ENCODE measurements around the gene AK3. TPM values are rescaled to one million over a fixed set of nuclear protein-coding genes. Genes with fewer than 3 reads are reported as not detected.

Gene AK3
- total and polyA plus RNA-seq, 8 donors = 26.1 to 108 (median 66.1) TPM

DNA sequence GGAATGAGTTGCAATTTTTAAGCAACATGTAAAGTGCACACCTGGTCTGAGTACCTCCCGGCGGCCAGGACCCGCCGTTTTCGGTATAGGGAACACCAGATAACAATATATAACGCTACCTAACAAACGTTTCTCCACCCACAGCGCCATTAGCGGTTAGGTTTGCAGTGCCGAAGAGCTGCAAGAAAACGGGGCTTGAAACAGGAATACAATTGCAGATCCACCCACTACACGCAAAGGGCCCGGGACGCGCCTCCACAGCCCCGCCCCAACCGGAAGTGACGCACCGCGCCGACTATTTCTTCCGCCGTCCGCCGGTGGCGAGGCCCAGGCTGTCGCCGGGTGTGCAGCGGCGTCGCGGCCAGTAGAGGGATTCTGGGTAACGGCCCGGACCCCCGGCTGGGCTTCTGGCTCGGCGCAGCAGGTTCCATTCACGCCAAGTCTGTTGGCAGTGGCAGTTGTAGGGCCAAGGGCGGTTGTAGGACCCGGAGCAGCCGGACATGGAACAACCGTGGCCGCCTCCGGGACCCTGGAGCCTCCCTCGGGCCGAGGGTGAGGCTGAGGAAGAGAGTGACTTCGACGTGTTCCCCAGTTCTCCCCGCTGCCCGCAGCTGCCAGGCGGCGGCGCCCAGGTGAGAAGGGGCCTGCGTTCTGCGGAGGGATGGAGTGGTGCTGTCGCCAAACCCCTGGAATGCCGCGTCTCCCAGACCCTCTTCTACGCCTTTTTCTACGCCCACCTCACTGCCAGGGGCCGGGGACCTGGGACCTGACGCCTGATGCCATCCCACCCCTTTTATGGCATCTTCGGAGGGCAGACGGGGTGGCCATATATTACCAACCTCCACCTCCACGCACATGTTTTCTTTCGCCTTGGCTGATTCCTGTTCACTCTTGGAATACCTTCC is 61.5 kb downstream of the AK3 start, which contains the start of gene CDC37L1:
TSS of gene CDC37L1 (plus strand) at position 302 of the 905 bp plus-strand sequence. CDS start at position 501, 199 bp downstream.
- Histone ChIP-seq H3K9me3 (no peaks in the 10 kb centered on the region), H3K4me1 (peaks cover 10 to 54% (median 40%) of the 10 kb centered on the region in 4 donors), H3K27ac (peak within 1 kb of the TSS; percentile 96 to 99 (median 97)), H3K36me3 (no peaks in the 10 kb centered on the region), H3K4me3 (peak within 1 kb of the TSS; percentile 63 to 74 (median 68)), H3K27me3 (no peaks in the 10 kb centered on the region)
- intact Hi-C loops (cut with DNase I; ENCODE audit: low total_unique reads) = no loop called here
- TF ChIP-seq, protein P1, sequence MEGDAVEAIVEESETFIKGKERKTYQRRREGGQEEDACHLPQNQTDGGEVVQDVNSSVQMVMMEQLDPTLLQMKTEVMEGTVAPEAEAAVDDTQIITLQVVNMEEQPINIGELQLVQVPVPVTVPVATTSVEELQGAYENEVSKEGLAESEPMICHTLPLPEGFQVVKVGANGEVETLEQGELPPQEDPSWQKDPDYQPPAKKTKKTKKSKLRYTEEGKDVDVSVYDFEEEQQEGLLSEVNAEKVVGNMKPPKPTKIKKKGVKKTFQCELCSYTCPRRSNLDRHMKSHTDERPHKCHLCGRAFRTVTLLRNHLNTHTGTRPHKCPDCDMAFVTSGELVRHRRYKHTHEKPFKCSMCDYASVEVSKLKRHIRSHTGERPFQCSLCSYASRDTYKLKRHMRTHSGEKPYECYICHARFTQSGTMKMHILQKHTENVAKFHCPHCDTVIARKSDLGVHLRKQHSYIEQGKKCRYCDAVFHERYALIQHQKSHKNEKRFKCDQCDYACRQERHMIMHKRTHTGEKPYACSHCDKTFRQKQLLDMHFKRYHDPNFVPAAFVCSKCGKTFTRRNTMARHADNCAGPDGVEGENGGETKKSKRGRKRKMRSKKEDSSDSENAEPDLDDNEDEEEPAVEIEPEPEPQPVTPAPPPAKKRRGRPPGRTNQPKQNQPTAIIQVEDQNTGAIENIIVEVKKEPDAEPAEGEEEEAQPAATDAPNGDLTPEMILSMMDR (IDR thresholded peaks at IDR 0.05) = peak in 5 of 7 experiments; percentile 61 to 84 (median 79)
- TF ChIP-seq POLR2AphosphoS5 (IDR thresholded peaks at IDR 0.05) (peak; percentile 98 to 99 (median 99)), POLR2A (IDR thresholded peaks at IDR 0.05) (peak in 2 of 4 donors; percentile 86 to 88), EP300 (IDR thresholded peaks at IDR 0.05) (peak; percentile 32)
- DNase-seq = peak; percentile 99
- 0 to 1% (median 0%) methylated on average over 52 to 66 of the region's 66 CpGs for WGBS, 5 donors

DNA sequence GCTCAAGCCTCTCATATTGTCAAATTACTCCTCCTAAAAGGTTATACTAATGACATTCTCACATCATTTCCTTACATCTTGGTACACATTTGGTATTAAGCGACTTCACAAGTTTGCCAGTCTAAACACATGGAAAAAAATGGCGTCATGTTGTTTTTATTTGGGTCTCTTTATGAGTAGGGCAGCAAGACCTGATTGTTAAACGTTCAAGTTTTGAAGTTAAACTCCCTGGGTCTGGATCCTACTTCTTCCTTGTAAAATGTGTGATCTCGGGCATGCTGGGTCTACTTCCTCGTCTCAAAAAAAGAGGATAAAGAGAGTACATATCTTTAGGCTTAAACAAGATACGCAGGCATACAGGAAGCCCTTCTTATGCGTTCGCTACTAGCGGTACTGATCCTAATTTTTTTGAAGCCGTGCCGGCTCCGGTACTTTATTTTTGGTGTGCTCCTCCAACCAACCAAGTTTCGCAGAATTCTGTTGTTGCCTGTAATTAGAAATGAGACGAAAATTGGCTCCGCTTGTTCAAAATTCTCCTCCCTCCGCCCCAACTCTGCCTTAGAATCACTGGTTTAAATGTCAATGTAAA is 62.2 kb downstream of the AK3 start:
- WGBS, 5 donors = 0 to 1% (median 0%) methylated on average over 16 of the region's 16 CpGs
- intact Hi-C loops (cut with DNase I; ENCODE audit: low total_unique reads) = no loop called here
- Histone ChIP-seq H3K36me3 (no peaks in the 10 kb centered on the region), H3K27ac (peak overlapping the region; percentile 96 to 99 (median 97)), H3K9me3 (no peaks in the 10 kb centered on the region), H3K4me1 (peaks cover 10 to 48% (median 36%) of the 10 kb centered on the region in 4 donors), H3K27me3 (no peaks in the 10 kb centered on the region), H3K4me3 (peak overlapping the region; percentile 63 to 74 (median 68))
- peak in 1 of 2 donors; percentile 69 for DNase-seq
- TF ChIP-seq, protein P1 (IDR thresholded peaks at IDR 0.05) = no peak
- no peak for TF ChIP-seq POLR2AphosphoS5 (IDR thresholded peaks at IDR 0.05)
- TF ChIP-seq POLR2A (IDR thresholded peaks at IDR 0.05) = no peak

DNA sequence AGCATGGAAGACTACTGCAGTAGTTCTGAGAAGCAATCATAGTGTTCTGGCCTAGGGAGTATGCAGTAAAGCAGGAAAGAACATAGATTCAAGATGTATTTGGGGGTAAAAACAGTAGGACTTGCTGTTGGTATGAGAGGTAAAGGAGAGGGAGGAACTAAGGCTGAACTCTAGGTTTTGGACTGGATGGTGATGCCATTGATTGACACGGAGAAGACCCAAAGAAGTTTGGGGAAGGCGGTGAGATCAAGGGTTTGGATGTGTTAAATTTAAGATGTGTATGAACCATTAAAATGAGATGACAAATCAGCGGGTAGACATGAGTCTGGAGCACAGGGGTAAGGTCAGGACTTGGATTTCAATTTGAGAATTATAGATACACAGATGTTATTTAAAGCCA is 63.6 kb downstream of the AK3 start:
- no peaks in the 10 kb centered on the region for H3K9me3 ChIP-seq
- no peaks in the 10 kb centered on the region for H3K27me3 ChIP-seq
- DNase-seq = no peak
- H3K27ac ChIP-seq = peak overlapping the region in 4 of 5 donors; percentile 96 to 99 (median 96)
- intact Hi-C loops (cut with DNase I; ENCODE audit: low total_unique reads) = no loop called here
- H3K4me1 ChIP-seq = peaks cover 10 to 37% (median 32%) of the 10 kb centered on the region in 4 donors
- no peak for TF ChIP-seq POLR2A (IDR thresholded peaks at IDR 0.05)
- TF ChIP-seq POLR2AphosphoS5 (IDR thresholded peaks at IDR 0.05) = no peak
- TF ChIP-seq EP300 (IDR thresholded peaks at IDR 0.05) = no peak
- TF ChIP-seq, protein P1 (IDR thresholded peaks at IDR 0.05) = no peak
- no peaks in the 10 kb centered on the region for H3K36me3 ChIP-seq
- 51 to 87% (median 82%) methylated on average over 3 of the region's 3 CpGs for WGBS, 5 donors
- H3K4me3 ChIP-seq = no peak overlapping the region

DNA sequence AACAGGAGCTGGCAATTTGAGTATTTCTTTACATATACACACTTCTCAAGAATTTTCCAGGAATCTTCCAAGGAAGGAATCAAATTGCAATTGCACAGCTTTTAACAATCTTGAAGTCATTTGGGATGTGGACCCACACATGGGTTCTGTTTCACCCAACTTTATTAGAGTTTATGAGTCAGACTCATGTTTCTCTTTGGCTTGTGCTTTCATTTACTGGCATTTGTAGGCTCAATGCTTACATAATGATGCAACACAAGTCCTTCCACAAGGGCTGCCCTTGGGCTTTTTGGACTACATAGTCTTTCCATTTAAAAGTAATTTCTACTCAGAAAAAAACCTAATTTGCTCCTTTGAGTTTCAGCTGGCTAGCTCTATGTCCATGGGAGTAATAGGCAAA is 66.2 kb downstream of the AK3 start:
- H3K4me1 ChIP-seq = peaks cover 5 to 17% (median 16%) of the 10 kb centered on the region in 4 donors
- no peak for DNase-seq
- H3K9me3 ChIP-seq = no peaks in the 10 kb centered on the region
- intact Hi-C loops (cut with DNase I; ENCODE audit: low total_unique reads) = no loop called here
- TF ChIP-seq POLR2A (IDR thresholded peaks at IDR 0.05) (no peak), POLR2AphosphoS5 (IDR thresholded peaks at IDR 0.05) (no peak), EP300 (IDR thresholded peaks at IDR 0.05) (no peak)
- TF ChIP-seq, protein P1 (IDR thresholded peaks at IDR 0.05) = no peak
- no peak overlapping the region for H3K27ac ChIP-seq
- no peak overlapping the region for H3K4me3 ChIP-seq
- H3K27me3 ChIP-seq = no peaks in the 10 kb centered on the region
- no peaks in the 10 kb centered on the region for H3K36me3 ChIP-seq

Data from stomach (tissue), 9 donors.